HCT116 (cell line): Measurements from ENCODE around the gene LMOD3. TPM values are rescaled to one million over a fixed set of nuclear protein-coding genes. Genes with fewer than 3 reads are reported as not detected.
A peak's percentile ranks its signal among the peaks of the same experiment; 100 is the strongest.

Experiments
- ATAC-seq: fragments of 200-7000 bp; cut with Tn5 transposase; 2 replicates; pipeline ENCODE4 v1.9.1; 2020; ENCODE audit warnings: mild to moderate bottlenecking, moderate library complexity
- BruUV-seq: library from RNA; stranded (reverse); fragments of 400-500 nt; replicated peaks from 2 replicates; lab custom pipeline; 2021; lab: Mats Ljungman, UMichigan
- CTCF ChIA-PET: fragments of 300-600 bp; sonication (Branson Sonifier 250); formaldehyde crosslinking; loops from one replicate; lab custom pipeline; 2021; ENCODE audit warnings: antibody characterized with exemption; lab: Charles Lee
- POLR2A ChIA-PET: fragments of 300-600, 350-600 bp; sonication (Branson Sonifier 250); formaldehyde crosslinking; loops from one replicate; lab custom pipeline; 2021; ENCODE audit warnings: antibody characterized with exemption; lab: Charles Lee
- RAD21 ChIA-PET, 2 experiments: fragments of 300-600 bp; sonication (Branson Sonifier 250); formaldehyde crosslinking; loops; one replicate each; lab custom pipeline; 2023; ENCODE audit warnings: low total read pairs in 2 of 2; ENCODE audit not compliant: uncharacterized antibody in 2 of 2, unreplicated experiment in 2 of 2, low non-redundant PET in 1 of 2; lab: Charles Lee
- DNase-seq: peaks from one replicate; pipeline ENCODE4 v3.0.0-alpha.2; 2010; ENCODE audit warnings: low read depth, low spot score
- H2AFZ ChIP-seq: fragments of 200-600 bp; shearing (Covaris generic), sonication (generic); 2 replicates; pipeline ENCODE4 v1.6.1; 2017; ENCODE audit warnings: low read depth, mixed run types, mixed read lengths, antibody characterized with exemption, low read length; ENCODE audit not compliant: poor library complexity, severe bottlenecking
- H3K27ac ChIP-seq: 2 replicates; pipeline ENCODE4 v1.5.1; 2012; ENCODE audit warnings: low read depth, low read length
- H3K27me3 ChIP-seq: fragments of 200-600 bp; sonication (generic); 2 replicates; pipeline ENCODE4 v1.6.1; 2016; ENCODE audit warnings: mixed run types, low read length, mixed read lengths; ENCODE audit not compliant: insufficient read depth
- H3K36me3 ChIP-seq, 2 experiments: fragments of 200-500 bp in 1 of 2; fragments of 200-600 bp in 1 of 2; sonication (Bioruptor generic) in 1 of 2; sonication (generic) in 1 of 2; 2 replicates each; pipeline versions ENCODE4 v1.5.1 to v1.6.1; 2014 to 2016; ENCODE audit warnings: low read length in 2 of 2, inconsistent platforms in 1 of 2, mixed read lengths in 1 of 2, mixed run types in 1 of 2; ENCODE audit not compliant: insufficient read depth in 2 of 2, control insufficient read depth in 1 of 2
- H3K4me1 ChIP-seq, 2 experiments: fragments of 200-600 bp in 1 of 2; sonication (generic) in 1 of 2; 2 replicates each; pipeline versions ENCODE4 v1.5.1 to v1.6.1; 2012 to 2017; ENCODE audit warnings: low read length in 2 of 2, inconsistent platforms in 1 of 2, mild to moderate bottlenecking in 1 of 2, mixed read lengths in 1 of 2, mixed run types in 1 of 2, moderate library complexity in 1 of 2; ENCODE audit not compliant: insufficient read depth in 2 of 2, control insufficient read depth in 1 of 2
- H3K4me2 ChIP-seq: fragments of 200-600 bp; sonication (generic); 2 replicates; pipeline ENCODE4 v1.6.1; 2017; ENCODE audit warnings: mixed run types, low read length, mixed read lengths
- H3K4me3 ChIP-seq, 2 experiments: fragments of 200-600 bp in 1 of 2; sonication (generic) in 1 of 2; replicated peaks in 1 of 2; 2 replicates each; pipeline ENCODE4 v1.5.1; 2011 to 2016; ENCODE audit warnings: low read length in 2 of 2, control low read depth in 1 of 2, low read depth in 1 of 2, mild to moderate bottlenecking in 1 of 2, mixed read lengths in 1 of 2, mixed run types in 1 of 2
- H3K79me2 ChIP-seq: fragments of 200-600 bp; sonication (generic); 2 replicates; pipeline ENCODE4 v1.6.1; 2017; ENCODE audit warnings: mild to moderate bottlenecking, mixed run types, low read length, moderate library complexity, mixed read lengths; ENCODE audit not compliant: insufficient read depth
- H3K9ac ChIP-seq: fragments of 200-600 bp; sonication (generic); 2 replicates; pipeline ENCODE4 v1.6.1; 2016; ENCODE audit warnings: low read length, mixed read lengths
- H3K9me2 ChIP-seq: fragments of 200-600 bp; sonication (generic), shearing (Covaris generic); 2 replicates; pipeline ENCODE4 v1.6.1; 2017; ENCODE audit warnings: mixed run types, mild to moderate bottlenecking, moderate library complexity; ENCODE audit not compliant: insufficient read depth
- H3K9me3 ChIP-seq, 2 experiments: fragments of 200-500 bp in 1 of 2; fragments of 200-600 bp in 1 of 2; sonication (Bioruptor generic) in 1 of 2; sonication (generic) in 1 of 2; 2 replicates each; pipeline ENCODE4 v1.6.1; 2014 to 2017; ENCODE audit warnings: low read length in 2 of 2, mixed read lengths in 2 of 2, inconsistent platforms in 1 of 2, low read depth in 1 of 2, mild to moderate bottlenecking in 1 of 2, mixed run types in 1 of 2, moderate library complexity in 1 of 2; ENCODE audit not compliant: control insufficient read depth in 1 of 2, insufficient read depth in 1 of 2
- H4K20me1 ChIP-seq: fragments of 200-600 bp; sonication (generic), shearing (Covaris generic); 2 replicates; pipeline ENCODE4 v1.6.1; 2017; ENCODE audit warnings: mixed run types, mild to moderate bottlenecking, moderate library complexity; ENCODE audit not compliant: insufficient read depth
- CEBPB ChIP-seq: IDR thresholded peaks from 2 replicates; pipeline ENCODE4 v1.6.1; 2012; ENCODE audit warnings: low read depth
- FOSL1 ChIP-seq: IDR thresholded peaks from 2 replicates; pipeline ENCODE4 v1.6.1; 2012; ENCODE audit warnings: low read depth
- POLR2A ChIP-seq: IDR thresholded peaks from 2 replicates; pipeline ENCODE4 v1.7.0; 2011; ENCODE audit warnings: borderline replicate concordance; ENCODE audit not compliant: insufficient read depth, insufficient read length; ENCODE audit errors: extremely low read depth
- TCF7L2 ChIP-seq: IDR thresholded peaks from 2 replicates; pipeline ENCODE4 v1.7.0; 2011; ENCODE audit warnings: borderline replicate concordance, inconsistent platforms; ENCODE audit not compliant: insufficient read depth, insufficient read length; ENCODE audit errors: extremely low read depth
- ZFX ChIP-seq: fragments of 450-650 bp; IDR thresholded peaks from 2 replicates; pipeline ENCODE4 v1.6.1; 2017
- intact Hi-C: fragments of 100-400 bp; cut with micrococcal nuclease; formaldehyde crosslinking; loops from 2 replicates; pipeline ENCODE4 v1.10.0; 2022
- total RNA-seq: library from RNA; stranded (reverse); gene quantifications from one replicate; pipeline ENCODE4 v1.2.1, GENCODE V29; 2021; ENCODE audit not compliant: unreplicated experiment
- TF ChIP-seq, protein P1 (sequence below): IDR thresholded peaks from 2 replicates; pipeline ENCODE4 v1.6.1; 2012
- TF ChIP-seq, protein P2 (sequence below): IDR thresholded peaks from 2 replicates; pipeline ENCODE4 v1.6.1; 2012; ENCODE audit warnings: low read depth

Gene LMOD3
- total RNA-seq, 1 experiment from 2014 or later, result not detected

DNA sequence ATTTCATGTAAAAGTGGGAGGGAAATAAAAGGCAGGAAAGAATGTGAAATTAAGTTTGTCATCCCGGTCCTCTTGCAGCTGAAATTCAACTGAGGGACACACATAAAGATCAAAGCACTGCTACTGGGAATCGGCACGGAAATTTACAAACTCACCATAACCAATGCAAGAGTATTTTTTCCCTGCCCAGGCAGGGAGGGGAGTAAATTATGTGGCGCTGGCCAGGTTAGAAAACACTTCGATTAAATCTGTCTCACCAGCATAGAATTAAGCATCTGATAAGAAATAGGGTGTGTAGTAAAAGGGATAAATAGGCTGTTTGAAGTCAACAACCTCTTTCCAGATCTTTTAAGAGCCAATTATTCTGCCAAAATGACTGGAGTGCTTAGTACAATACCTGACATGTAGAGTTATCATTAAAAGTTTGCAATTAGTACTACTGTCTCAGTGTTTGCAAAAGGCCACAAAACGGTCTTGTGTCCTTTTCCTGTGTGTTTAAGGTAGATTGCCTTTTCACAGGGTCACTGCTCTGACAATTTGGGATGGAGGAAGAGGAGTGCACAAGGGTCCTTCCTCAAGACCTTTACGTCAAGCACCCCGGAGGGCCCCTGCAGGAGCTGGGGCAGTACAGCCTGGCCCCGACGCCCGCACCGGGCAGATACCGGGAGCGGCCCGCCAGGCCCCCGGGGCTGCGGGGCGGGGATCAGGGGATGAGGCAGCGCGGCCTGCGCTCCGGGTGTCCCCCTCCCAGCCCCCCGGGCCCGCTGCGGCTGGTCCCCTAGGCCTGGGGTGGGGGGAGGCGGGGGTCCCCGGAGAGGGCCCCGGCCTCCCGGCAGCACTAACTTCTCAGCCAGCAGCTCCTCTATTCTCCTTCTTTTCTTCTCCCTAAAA lies 42.9 kb downstream of the LMOD3 start:
- ChIA-PET RAD21 (no interaction called here), POLR2A (no interaction called here), CTCF (no interaction called here)
- peak overlapping the region; percentile 95 for H3K4me2 ChIP-seq
- no peaks in the 10 kb centered on the region for H3K9me3 ChIP-seq
- H3K4me3 ChIP-seq, result peak overlapping the region; percentile 67 to 78
- H3K27ac ChIP-seq, result peak overlapping the region; percentile 60; the same call in 1 of the 2 replicates
- BruUV-seq, result TSS peak; percentile 73
- H4K20me1 ChIP-seq, result no peaks in the 10 kb centered on the region
- peak; percentile 46 for ATAC-seq
- H3K4me1 ChIP-seq, result peaks cover 22 to 44% of the 10 kb centered on the region in 2 experiments
- DNase-seq, result no peak
- intact Hi-C loops, result loop anchor here (1.0 to 2.0 kb wide), 2 partner anchors 27 to 67 kb away; partner anchors contain the start of genes EOGT and TMF1
- H3K27me3 ChIP-seq, result no peaks in the 10 kb centered on the region
- H3K36me3 ChIP-seq, result no peaks in the 10 kb centered on the region
- H3K9ac ChIP-seq, result peak overlapping the region; percentile 85
- no peak overlapping the region for H2AFZ ChIP-seq
- H3K9me2 ChIP-seq, result no peaks in the 10 kb centered on the region
- H3K79me2 ChIP-seq, result peaks cover 37% of the 10 kb centered on the region
- TF ChIP-seq, protein P1, sequence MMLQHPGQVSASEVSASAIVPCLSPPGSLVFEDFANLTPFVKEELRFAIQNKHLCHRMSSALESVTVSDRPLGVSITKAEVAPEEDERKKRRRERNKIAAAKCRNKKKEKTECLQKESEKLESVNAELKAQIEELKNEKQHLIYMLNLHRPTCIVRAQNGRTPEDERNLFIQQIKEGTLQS, result no peak
- TF ChIP-seq TCF7L2, result peak; percentile 42
- TF ChIP-seq ZFX, result peak; percentile 75
- TF ChIP-seq, all 23 proteins: peak for 2

GRCh38 chr3:69072928-69073327 lies 49.5 kb downstream of the LMOD3 start:
- H3K27ac ChIP-seq, result no peak overlapping the region
- DNase-seq, result no peak
- TF ChIP-seq POLR2A, result no peak
- TF ChIP-seq CEBPB, result no peak
- no peak for TF ChIP-seq FOSL1
- TF ChIP-seq, protein P2, sequence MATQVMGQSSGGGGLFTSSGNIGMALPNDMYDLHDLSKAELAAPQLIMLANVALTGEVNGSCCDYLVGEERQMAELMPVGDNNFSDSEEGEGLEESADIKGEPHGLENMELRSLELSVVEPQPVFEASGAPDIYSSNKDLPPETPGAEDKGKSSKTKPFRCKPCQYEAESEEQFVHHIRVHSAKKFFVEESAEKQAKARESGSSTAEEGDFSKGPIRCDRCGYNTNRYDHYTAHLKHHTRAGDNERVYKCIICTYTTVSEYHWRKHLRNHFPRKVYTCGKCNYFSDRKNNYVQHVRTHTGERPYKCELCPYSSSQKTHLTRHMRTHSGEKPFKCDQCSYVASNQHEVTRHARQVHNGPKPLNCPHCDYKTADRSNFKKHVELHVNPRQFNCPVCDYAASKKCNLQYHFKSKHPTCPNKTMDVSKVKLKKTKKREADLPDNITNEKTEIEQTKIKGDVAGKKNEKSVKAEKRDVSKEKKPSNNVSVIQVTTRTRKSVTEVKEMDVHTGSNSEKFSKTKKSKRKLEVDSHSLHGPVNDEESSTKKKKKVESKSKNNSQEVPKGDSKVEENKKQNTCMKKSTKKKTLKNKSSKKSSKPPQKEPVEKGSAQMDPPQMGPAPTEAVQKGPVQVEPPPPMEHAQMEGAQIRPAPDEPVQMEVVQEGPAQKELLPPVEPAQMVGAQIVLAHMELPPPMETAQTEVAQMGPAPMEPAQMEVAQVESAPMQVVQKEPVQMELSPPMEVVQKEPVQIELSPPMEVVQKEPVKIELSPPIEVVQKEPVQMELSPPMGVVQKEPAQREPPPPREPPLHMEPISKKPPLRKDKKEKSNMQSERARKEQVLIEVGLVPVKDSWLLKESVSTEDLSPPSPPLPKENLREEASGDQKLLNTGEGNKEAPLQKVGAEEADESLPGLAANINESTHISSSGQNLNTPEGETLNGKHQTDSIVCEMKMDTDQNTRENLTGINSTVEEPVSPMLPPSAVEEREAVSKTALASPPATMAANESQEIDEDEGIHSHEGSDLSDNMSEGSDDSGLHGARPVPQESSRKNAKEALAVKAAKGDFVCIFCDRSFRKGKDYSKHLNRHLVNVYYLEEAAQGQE, result no peak
- H4K20me1 ChIP-seq, result no peaks in the 10 kb centered on the region
- H2AFZ ChIP-seq, result no peak overlapping the region
- no peak overlapping the region for H3K9ac ChIP-seq
- H3K79me2 ChIP-seq, result peaks cover 16% of the 10 kb centered on the region
- POLR2A ChIA-PET, result no interaction called here
- H3K36me3 ChIP-seq, result peaks cover 0 to 4% of the 10 kb centered on the region in 2 experiments; a peak in 1 of 4 replicates
- peaks cover 0 to 8% of the 10 kb centered on the region in 2 experiments; a peak in 2 of 4 replicates for H3K4me1 ChIP-seq
- CTCF ChIA-PET, result no interaction called here
- ATAC-seq, result no peak
- H3K4me3 ChIP-seq, result no peak overlapping the region
- H3K9me3 ChIP-seq, result no peaks in the 10 kb centered on the region
- H3K4me2 ChIP-seq, result no peak overlapping the region
- H3K9me2 ChIP-seq, result no peaks in the 10 kb centered on the region
- BruUV-seq, result no TSS peak
- RAD21 ChIA-PET, result no interaction called here
- intact Hi-C loops, result no loop called here
- H3K27me3 ChIP-seq, result no peaks in the 10 kb centered on the region
